Neural progenitor cell (in vitro differentiated cells): ENCODE data around the gene CNOT9.

Experiments
- EZH2 ChIP-seq: fragments of 200-600 bp; sonication (generic); IDR thresholded peaks from 2 replicates; pipeline ENCODE4 v1.6.1; 2017; ENCODE audit warnings: antibody characterized with exemption, mild to moderate bottlenecking, moderate library complexity
- EZH2phosphoT487 ChIP-seq: fragments of 200-600 bp; sonication (generic); IDR thresholded peaks from 2 replicates; pipeline ENCODE4 v1.6.1; 2017; ENCODE audit warnings: antibody characterized with exemption
- TF ChIP-seq, protein P1 (sequence below): fragments of 200-600 bp; sonication (generic); IDR thresholded peaks from 2 replicates; pipeline ENCODE4 v1.5.1; 2017; ENCODE audit warnings: antibody characterized with exemption, mild to moderate bottlenecking

DNA sequence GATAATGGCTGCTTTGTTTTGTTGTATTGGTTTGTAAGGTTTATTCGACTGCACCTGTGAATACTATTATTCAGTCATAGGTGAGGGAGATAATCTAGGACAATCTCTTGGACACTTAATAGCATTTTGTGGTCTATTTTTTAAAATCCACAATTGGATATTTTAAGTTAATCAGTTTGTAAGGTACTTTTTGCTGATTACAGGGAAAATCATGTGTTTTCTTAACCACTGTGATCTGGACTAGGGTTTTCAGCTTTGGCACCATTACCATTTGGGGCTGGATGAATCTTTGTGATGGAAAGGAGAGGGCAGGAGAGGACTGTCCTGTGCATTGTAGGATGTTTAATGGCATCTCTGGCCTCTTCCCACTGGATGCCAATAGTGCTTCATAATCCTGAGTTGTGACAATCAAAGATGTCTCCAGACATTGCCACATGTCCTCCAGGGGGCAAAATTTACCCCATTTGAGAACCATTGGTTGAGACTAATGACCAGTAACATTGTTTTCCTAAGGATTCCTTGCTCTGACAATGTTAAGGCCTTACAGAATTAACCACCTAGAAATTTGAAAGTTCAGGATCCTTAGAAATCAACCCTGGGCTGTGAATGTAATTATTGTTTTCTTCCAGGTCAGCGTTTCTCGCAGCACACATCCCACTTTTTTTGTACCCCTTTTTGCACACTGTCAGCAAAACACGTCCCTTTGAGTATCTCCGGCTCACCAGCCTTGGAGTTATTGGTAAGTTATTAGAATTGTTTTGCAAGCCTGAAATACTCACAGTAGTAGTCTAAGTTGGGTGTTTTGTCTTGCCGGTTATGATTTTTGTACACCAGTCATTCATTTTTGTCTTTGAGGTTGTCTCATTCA is 15.6 kb downstream of the CNOT9 start:
- TF ChIP-seq EZH2 (no peak), EZH2phosphoT487 (no peak)
- TF ChIP-seq, protein P1, sequence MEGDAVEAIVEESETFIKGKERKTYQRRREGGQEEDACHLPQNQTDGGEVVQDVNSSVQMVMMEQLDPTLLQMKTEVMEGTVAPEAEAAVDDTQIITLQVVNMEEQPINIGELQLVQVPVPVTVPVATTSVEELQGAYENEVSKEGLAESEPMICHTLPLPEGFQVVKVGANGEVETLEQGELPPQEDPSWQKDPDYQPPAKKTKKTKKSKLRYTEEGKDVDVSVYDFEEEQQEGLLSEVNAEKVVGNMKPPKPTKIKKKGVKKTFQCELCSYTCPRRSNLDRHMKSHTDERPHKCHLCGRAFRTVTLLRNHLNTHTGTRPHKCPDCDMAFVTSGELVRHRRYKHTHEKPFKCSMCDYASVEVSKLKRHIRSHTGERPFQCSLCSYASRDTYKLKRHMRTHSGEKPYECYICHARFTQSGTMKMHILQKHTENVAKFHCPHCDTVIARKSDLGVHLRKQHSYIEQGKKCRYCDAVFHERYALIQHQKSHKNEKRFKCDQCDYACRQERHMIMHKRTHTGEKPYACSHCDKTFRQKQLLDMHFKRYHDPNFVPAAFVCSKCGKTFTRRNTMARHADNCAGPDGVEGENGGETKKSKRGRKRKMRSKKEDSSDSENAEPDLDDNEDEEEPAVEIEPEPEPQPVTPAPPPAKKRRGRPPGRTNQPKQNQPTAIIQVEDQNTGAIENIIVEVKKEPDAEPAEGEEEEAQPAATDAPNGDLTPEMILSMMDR: peak; percentile 16
